Islet precursor cell (in vitro differentiated cells): Measurements from ENCODE around the gene NT5DC4.

Source experiments
- DNase-seq: peaks from one replicate; pipeline ENCODE4 v3.0.0-alpha.2; 2018

Gene NT5DC4

GRCh38 chr2:112720785-112721184 is at the start of gene NT5DC4:
NT5DC4 (plus strand) TSS chr2:112721020; CDS start chr2:112721080, 60 bp downstream.
- DNase-seq: no peak

GRCh38 chr2:112671801-112672200 is 49.0 kb upstream of the NT5DC4 start:
- no peak for DNase-seq

GRCh38 chr2:112673008-112673407 is 47.8 kb upstream of the NT5DC4 start:
- no peak for DNase-seq

DNA sequence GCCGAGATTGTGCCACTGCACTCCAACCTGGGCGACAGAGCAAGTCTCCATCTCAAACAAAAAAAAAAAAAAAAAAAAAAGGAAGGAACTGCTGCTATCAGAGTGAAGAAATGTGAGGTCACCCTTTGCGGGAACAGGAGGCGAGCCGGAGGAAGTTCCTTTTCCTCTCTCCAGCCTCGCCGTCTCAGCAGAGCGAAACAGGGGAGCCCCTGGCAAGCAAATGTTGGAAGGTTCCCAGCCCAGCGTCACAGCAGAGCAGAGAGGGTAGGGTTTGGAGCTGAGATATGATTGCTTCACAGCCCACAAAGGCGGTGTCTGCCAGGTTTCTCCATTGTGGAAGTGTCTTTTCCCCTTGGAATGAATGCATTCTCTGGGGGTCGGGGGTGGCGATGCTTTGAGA is 46.6 kb upstream of the NT5DC4 start:
- DNase-seq: no peak

DNA sequence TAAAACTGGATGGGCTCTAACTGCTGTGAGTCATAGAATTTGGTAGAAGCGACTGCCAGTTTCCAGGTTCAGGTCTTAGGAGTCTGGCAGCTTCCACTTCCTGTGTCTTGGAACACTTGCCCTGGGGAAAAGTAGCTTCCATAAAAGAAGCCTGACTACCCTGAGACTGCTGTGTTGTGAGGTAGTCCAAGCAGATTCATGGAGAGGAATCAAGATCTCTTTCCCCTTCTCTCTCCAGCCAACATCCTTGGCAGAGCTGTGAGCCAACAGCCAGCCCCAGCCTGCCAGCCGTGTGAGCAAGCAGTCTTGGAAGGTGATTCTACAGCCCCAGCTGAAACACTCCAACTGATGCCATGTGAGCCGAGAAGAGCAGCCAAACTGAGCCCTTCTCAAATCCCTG is 41.3 kb upstream of the NT5DC4 start:
- DNase-seq: peak; percentile 66

GRCh38 chr2:112680666-112681101 is 40.1 kb upstream of the NT5DC4 start:
- DNase-seq: no peak

DNA sequence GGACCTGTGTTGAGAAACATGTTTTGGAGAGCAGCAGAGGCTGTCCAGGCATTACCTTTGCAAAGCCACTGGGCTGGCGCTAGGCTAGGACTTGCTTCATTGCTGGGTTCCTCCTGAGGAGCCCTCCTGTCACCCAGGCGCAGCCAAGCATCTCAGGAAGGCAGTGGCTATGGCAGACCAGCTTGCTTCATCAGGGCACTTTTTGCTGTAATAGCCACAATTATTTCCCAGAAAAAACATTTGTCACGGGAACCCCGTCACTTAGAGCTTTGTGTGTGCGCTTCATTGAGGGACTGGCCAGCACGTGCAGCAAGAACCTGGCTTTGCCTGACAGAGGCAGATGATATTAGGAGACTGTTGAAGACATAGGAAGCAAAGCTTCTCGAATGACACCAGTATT is 38.7 kb upstream of the NT5DC4 start:
- no peak for DNase-seq

GRCh38 chr2:112683550-112684414 is 37.0 kb upstream of the NT5DC4 start:
- DNase-seq: no peak

GRCh38 chr2:112684415-112684775 is 36.4 kb upstream of the NT5DC4 start:
- DNase-seq: no peak

GRCh38 chr2:112685271-112685884 is 35.4 kb upstream of the NT5DC4 start:
- DNase-seq: no peak

- DNase-seq: no peak
Observed at GRCh38 chr2:112686348-112687217, 34.2 kb upstream of the NT5DC4 start.

DNA sequence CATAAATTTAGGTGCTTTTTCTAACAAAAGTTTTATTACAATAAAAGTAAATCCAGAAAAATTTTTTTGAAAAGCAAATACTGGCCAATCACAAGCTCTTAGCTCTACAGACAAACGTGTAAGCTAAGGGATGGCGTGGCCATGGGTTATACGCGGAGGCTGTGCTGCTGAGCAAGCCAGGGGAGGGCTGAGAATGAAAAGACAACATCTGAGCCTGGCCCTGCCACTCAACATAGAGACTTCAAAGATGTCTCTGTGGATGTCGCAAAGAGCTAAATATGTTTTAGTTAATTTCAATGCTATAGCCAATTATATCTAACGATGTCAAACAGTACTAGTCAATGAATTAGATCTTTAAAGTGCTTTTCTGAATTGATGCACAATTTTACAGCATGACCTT is 33.3 kb upstream of the NT5DC4 start:
- DNase-seq: no peak

DNA sequence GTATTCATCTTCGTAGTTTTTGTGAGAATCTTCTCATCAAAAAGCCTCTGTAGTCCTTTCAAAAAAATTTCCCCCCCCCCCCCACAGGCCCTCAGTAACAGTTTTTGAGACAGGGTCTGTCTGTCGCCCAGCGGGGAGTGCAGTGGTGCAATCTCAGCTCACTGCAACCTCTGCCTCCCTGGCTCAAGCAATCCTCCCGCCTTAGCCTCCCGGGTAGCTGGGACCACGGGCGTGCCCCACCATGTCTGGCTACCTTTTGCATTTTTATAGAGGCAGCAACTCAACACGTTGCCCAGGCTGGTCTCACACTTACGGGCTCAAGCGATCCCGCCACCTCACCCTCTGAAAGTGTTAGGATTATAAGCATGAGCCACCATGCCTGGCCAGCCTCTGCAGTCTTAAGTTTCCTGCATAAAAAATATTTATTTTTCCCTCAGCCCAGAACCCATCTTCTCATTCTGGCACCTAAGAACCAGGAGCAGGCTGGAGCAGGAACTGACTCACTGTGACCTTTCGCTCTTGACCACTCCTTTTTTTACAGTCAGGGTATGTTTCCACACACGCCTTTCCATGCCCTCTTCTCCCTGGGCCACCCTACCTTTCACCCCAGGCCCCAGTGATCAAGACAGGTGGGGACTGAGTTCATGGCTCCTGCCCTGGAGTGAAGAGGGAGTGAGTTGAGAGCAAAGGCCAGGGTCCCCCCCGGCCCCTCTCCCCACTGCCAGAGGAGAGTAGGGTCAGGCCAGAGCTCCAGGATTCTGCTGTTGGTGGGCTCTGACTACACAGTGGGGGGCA is 32.5 kb upstream of the NT5DC4 start:
- no peak for DNase-seq

DNA sequence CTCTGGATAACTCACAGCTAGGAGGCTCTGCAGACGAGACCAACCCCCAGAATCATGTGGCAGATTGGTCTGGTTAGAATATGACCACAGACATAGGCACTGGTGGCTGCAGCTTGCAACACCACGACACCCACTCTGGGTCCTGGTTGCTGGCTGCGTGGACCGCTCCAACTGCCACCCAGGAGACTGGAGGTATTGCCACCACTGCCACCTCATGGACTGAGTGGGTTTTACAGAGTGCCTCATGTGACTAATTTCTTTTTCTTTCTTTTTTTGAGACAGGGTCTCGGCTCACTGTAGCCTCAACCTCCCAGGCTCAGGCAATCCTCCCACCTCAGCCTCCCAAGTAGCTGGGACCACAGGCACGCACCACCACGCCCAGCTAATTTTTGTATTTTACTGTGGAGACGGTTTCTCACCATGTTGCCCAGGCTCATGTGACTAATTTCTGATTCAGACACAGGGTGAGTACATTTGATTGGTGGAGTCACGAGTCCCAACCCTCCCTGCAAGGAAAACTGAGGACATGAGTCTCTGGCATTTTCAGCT is 29.9 kb upstream of the NT5DC4 start:
- DNase-seq: peak; percentile 80

DNA sequence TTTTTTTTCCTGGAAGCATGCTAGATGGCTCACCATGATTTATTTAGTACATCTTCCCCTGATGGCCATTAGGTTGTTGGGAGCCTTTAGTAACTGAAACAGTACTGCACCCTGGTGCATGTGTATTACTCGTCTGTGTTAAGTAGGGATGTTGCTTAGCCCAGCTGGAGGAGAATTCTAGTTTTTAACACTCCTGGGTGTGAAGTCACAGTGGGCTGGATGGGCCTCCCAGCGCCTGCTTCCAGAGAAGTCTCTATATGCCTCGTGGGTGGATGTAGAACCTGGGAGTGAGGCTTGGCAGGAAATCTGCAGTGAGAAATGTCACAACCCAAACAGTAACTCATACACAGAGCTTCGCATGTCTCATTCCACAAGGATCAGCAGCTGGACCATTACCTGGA is 28.9 kb upstream of the NT5DC4 start:
- DNase-seq: no peak

DNA sequence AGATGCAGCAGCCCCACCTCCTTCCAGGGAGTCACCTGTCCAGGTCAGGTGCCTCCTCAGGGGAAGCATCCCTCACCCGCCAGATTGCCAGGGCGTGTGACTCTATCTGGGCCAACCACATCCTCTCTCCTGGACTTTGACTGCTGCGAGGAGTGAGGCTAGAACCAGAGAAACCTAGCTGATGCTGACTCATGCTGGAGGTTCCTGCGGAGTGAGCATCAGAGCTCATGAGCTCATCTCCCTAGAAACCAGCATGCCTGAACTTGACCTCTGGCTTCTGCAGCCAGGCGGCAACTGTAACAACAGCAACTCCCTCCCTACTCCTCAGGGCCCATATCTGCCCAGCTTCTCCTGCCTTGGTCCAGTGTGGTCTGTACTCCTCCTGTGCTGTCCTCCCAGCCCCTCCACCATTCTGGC is 28.3 kb upstream of the NT5DC4 start:
- DNase-seq: peak; percentile 96

GRCh38 chr2:112692918-112693317 is 27.9 kb upstream of the NT5DC4 start:
- DNase-seq: no peak

DNA sequence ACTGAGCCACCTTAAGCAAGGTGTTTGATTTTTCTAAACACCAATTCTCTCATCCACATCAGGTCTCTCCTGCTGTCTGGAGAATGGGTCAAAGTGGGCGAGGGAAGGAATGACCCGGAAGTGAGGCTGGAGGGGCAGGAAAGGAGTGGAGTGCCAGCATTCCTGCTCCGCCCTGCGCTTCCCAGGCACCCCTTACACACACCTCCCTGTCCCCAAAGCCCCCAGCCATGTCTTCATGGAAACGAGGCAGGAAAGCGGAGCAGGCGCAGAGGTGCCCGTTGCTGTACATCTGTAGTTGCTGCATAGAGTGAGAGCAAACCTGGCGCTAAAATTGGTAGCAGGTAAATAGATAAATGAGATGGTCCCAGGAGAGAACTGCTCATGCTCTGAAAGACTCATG is 27.2 kb upstream of the NT5DC4 start:
- no peak for DNase-seq

- no peak for DNase-seq
Observed at GRCh38 chr2:112694182-112694581, 26.6 kb upstream of the NT5DC4 start.

DNA sequence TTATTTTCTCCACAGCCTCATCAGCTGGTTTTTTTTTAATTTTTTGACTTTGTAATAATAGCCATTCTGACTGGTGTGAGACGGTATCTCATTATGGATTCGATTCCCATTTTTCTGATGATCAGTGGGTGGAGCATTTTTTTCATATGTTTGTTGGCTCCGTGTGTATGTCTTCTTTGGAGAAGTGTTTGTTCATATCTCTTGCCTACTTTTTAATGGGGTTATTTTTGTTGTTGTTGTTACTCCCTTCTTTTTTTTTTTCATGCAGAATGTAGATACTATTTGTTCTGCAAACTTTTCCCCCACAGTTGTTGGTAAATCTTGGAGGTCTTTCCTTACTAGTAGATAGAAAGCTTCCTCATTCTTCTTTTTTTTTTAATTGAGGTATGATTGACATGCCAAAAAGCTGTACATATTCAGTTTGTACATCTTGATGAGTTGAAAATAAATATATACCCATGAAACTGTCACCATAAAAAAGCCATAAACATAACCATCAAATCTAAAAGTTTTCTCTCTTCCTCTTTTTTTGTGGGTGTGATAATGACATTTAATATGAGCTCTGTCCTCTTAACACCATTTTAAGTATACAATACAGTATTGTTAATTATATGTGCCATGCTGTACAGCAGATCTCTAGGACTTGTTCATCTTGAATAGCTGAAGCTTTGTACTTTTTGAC is 21.8 kb upstream of the NT5DC4 start:
- no peak for DNase-seq

DNA sequence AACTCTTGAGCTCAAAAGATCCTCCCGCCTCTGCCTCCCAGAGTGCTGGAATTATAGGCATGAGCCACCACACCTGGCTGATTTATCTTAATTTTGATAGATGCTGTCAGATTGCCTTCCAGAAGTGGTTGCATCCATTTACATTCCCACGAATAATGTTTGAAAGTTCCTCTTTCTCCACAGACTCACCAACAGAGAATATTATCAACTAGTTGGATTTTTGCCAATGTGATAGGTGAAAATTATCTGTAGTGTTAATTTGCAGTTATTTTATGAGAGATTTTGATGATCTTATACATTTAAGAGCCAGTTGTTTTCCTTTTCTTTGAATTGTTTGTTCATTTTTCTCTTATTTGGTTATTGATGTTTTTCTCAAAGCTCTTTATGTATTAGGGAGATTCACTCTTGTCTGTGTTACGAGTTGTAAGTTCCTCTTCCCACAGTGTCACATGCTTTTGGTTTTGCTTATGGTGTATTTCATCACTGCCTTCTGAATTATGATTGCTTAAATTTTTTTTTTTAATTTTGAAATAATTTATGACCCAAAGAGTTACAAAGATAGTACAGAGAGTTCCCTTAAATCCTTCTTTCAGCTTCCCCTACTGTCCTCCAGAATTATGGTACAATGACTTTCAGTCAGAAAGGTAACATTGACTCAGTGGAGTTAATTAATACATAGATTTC is 20.7 kb upstream of the NT5DC4 start:
- no peak for DNase-seq
